GM10266 (cell line): Measurements from ENCODE around the gene IRS2.

Source experiments
- DNase-seq: peaks from one replicate; pipeline ENCODE4 v3.0.0; 2012; ENCODE audit errors: extremely low spot score
- TF ChIP-seq, protein P1 (sequence below): IDR thresholded peaks from 2 replicates; pipeline ENCODE4 v1.5.1; 2012; ENCODE audit warnings: mild to moderate bottlenecking, low read depth; ENCODE audit not compliant: control insufficient read depth, insufficient read depth; ENCODE audit errors: missing control alignments

The IRS2 gene

DNA sequence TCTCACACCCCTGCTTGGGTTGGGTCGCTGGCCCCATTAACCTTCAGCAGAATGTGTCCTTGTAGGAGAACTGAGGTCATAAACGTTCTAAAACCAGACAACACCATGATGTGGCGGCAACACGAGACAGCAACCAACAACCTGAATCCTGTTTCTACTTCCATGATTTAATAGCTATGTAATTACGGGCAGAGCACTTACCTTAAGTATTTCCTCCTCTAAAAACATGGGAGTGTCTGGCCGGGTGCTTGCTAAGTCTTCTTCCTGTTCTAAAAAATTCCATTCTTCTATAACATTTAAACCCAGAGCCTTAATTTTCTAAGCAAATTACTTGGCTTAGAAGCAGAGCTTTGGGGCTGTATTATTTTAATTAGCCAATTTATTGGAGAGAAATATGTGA is 33.5 kb upstream of the IRS2 start:
- TF ChIP-seq, protein P1, sequence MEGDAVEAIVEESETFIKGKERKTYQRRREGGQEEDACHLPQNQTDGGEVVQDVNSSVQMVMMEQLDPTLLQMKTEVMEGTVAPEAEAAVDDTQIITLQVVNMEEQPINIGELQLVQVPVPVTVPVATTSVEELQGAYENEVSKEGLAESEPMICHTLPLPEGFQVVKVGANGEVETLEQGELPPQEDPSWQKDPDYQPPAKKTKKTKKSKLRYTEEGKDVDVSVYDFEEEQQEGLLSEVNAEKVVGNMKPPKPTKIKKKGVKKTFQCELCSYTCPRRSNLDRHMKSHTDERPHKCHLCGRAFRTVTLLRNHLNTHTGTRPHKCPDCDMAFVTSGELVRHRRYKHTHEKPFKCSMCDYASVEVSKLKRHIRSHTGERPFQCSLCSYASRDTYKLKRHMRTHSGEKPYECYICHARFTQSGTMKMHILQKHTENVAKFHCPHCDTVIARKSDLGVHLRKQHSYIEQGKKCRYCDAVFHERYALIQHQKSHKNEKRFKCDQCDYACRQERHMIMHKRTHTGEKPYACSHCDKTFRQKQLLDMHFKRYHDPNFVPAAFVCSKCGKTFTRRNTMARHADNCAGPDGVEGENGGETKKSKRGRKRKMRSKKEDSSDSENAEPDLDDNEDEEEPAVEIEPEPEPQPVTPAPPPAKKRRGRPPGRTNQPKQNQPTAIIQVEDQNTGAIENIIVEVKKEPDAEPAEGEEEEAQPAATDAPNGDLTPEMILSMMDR, result no peak

DNA sequence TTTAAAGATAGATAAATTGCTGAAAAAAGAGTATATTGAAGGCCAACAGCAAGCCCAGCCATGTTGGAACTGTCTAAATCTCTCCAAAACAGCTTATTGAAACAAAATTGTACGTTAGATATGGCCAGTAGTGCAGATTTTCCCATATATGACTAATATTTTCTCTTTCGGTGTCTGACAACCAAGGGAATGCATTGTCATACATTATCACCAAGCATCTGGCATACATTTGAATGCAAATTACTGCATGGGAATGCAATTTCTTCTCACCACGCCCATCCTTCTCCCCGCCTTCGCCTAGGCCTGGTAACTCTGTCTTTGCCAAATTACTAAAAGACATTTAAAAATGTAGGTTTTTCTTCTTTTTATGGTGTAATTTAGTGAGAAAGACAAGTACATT is 32.5 kb upstream of the IRS2 start:
- DNase-seq, result no peak
- TF ChIP-seq, protein P1, result no peak

More for the DNA sequence above, 33.5 kb upstream of the IRS2 start:
- DNase-seq, result no peak

DNA sequence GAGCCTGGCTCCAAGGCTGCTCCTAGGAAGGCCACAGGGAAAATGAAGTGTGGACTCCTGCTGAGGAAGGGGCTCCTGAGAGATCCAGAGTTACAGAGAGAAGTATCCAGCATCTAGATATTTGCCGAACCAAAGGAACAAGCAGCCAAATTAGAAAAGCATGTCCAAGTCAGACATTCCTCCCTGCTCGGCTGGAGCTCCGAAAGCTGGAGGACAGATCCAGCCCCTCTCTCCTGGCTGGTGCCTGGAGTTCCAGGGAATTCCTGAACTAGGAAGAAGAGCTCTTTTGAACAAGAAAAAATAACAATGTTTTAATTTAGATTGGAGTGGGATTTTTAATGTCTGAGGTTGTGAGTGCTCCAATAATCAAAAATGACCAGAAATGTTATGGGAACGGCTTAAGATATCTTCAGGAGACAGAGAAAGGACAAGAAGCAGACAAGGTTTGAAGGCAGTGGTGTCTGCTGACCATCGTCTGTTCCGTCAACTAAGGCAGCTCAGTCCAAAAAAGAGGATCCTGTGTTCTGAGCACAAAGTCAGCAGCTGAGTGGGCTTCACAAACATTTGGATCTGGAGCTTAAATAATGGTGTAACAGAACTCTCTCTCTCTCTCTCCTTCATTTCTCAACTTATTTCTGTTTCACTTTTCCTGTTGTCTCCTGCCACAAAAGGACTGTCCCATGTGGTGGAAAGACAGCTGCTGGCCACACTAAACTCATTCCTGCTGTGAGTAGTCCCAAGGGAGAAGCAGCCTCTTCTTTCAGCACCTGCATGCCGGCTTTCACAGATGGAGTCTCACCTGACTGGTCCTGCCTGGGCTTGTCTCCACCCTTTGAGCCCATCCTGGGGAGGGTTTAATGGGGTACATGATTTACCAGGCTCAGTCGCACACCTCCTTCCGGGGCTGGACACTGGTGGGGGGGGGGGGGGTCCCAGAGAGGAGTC is 31.5 kb upstream of the IRS2 start:
- TF ChIP-seq, protein P1, result no peak
- DNase-seq, result no peak

DNA sequence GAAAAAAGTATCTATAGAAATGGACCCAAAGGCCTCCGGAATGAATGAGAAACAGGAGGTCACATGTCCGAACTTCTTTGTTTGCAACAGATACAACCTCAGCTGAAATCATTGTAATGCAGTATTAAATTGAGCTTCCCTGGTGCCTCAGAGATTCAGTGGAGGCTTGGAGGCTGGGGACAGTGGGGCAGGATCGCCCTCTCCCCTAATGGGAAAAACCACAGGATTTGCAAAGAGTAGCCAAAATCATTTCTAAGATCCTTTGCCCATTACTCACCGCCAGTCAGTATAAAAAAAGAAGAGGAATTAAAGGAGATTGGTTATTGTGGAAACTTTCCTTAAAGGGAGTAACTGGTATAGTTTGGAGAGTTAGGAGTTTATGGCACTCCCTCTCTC is 30.4 kb upstream of the IRS2 start:
- DNase-seq, result no peak
- TF ChIP-seq, protein P1, result no peak

DNA sequence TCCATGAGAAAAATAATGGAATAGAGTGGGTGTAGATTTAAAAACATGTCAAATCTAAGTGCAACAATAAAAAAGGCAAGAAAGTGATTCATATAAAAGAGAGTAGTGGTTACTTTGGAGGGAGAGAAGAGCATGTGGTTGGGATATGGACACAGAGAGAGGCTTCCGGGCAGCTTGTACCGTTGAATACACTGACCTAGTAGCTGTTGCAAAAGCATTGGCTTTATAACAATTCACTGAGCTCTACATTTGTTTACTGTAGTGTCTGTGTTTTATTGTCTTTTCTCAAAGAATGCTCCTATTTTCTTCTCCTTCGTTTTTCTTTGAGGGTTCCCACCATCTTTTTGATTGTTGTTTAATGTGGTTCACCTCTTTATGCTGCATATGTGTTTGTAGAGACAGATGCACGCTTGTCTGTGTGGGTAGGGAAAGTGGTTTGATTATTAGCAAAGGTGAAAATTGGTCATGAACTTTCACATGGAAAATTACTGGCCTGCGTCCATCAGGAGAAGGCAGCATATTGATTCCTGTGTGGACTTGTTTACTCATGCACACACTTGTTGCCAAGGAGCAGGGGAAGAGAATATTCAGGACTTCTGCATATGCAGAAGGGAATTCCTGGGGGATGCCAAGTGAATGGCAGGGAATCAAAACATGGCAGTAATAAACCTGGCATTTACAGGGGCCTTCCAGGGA is 29.9 kb upstream of the IRS2 start:
- DNase-seq, result no peak
- TF ChIP-seq, protein P1, result no peak

DNA sequence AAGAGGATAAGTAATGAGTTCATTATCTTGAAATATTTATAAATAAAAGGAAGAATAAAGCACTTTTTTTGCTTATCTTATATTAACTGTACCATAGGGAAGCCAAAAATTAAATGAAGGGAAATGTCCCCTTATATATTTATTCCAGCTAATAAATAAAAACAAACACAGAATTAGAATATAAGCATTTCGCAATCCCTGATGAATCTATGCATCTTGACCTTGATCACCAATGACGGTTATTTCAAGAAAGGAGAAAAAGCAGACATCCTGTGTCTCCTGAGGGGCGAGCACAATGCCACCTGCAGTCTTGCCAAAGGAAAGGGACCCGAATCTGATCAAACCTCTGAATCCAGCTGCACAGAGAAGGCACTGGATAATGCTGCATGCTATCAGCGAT is 29.3 kb upstream of the IRS2 start:
- TF ChIP-seq, protein P1, result no peak
- DNase-seq, result no peak

DNA sequence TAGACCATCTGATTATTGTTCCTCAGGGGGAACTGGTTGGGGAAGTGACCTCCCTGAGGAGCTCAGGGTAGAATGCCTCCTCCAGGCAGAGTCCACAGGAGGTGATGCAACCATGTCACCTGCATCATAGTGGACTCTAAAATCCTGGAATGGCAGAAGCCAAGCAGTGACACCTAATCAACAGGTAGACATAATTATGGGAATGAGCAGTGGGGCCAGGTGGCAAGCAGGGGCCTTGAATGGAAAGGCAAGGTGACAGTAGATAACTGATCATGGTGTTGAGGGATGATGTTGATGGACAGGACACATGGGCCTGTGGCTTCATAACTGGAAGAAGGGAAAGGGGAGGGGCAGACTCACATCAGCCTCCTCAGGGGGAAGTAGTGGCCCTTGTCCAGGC is 27.3 kb upstream of the IRS2 start:
- DNase-seq, result no peak
- TF ChIP-seq, protein P1, result no peak
